Body of pancreas (tissue), 4 donors: ENCODE measurements around the gene BACE1. TPM values are rescaled to one million over a fixed set of nuclear protein-coding genes. Genes with fewer than 3 reads are reported as not detected.
"Not testable (repeated sequence)": the region's sequence is repeated elsewhere in the genome, so short reads cannot be mapped to it uniquely, and the experiment has no call there.

Experiments
- ATAC-seq: fragments of 150-250 bp; one replicate; pipeline ENCODE4 v1.9.1; 2016
- DNase-seq, 4 donors: peaks; one replicate each; pipeline ENCODE4 v3.0.0-alpha.2; 2019
- H3K27ac ChIP-seq, 4 donors: fragments of 200-600 bp; sonication (generic); 1 replicate in 3 of 4; 2 replicates in 1 of 4; pipeline versions ENCODE4 v1.5.1 to v1.6.1; 2016 to 2019; ENCODE audit warnings: mild to moderate bottlenecking in 1 of 4, mixed read lengths in 1 of 4, moderate library complexity in 1 of 4
- H3K27me3 ChIP-seq, 2 donors: fragments of 200-600 bp; sonication (generic); one replicate each; pipeline ENCODE4 v1.6.0; 2016; ENCODE audit warnings: mild to moderate bottlenecking in 1 of 2
- H3K36me3 ChIP-seq, 2 donors: fragments of 200-600 bp; sonication (generic); replicated peaks in 1 of 2; 2 replicates each; pipeline ENCODE4 v1.5.1; 2016; ENCODE audit warnings: low read depth in 2 of 2; ENCODE audit not compliant: insufficient read depth in 1 of 2
- H3K4me1 ChIP-seq: fragments of 200-600 bp; sonication (generic); one replicate; pipeline ENCODE4 v1.6.0; 2016
- H3K4me3 ChIP-seq, 2 donors: fragments of 200-600 bp; sonication (generic); 1 replicate in 1 of 2; 2 replicates in 1 of 2; pipeline ENCODE4 v1.5.1; 2016 to 2019
- H3K9me3 ChIP-seq, 3 donors: fragments of 200-600 bp; sonication (generic); 1 replicate in 2 of 3; 2 replicates in 1 of 3; pipeline ENCODE4 v1.5.1; 2016
- POLR2A ChIP-seq, 3 donors: fragments of 450-650 bp; IDR thresholded peaks; one replicate each; pipeline ENCODE4 v1.6.1; 2016; ENCODE audit warnings: antibody characterized with exemption in 3 of 3, mild to moderate bottlenecking in 2 of 3
- WGBS, 2 donors: methylation state at CpG; one replicate each; pipeline ENCODE4 v1.1.5; 2017; 5-methylcytosine and 5-hydroxymethylcytosine counted together
- intact Hi-C: fragments of 100-400 bp; cut with DNase I; formaldehyde crosslinking; loops from one replicate; pipeline ENCODE4 v1.15.1; 2023
- total RNA-seq, 2 donors: library from RNA; depleted of rRNA; stranded (reverse); fragments of >200 nt; gene quantifications; one replicate each; pipeline ENCODE4 v1.1.0, GENCODE V29; 2016
- TF ChIP-seq, protein P1 (sequence below), 7 experiments: fragments of 450-650 bp in 4 of 7; fragments of 200-600 bp in 3 of 7; sonication (generic) in 3 of 7; IDR thresholded peaks; one replicate each; pipeline ENCODE4 v1.5.1; 2016 to 2019; ENCODE audit warnings: antibody characterized with exemption in 7 of 7

Gene BACE1
- total RNA-seq, 2 donors from 2014 or later, result 47.0 to 70.5 TPM

DNA sequence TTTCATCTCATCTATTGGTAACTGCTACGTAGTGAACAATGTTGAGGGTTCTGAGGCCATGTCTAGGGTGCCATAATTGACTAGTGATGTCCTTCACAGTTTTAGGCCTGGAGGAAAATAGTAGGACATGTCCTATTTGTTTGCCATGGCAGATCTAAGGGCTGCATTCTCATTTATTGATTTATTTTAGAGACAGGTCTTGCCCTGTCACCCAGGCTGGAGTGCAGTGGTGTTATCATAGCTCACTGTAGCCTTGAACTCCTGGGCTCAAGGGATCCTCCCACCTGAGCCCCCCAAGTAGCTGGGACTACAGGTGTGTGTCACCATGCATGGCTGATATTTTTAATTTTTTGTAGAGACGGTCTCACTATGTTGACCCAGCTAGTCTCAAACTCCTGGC is 16.8 kb upstream of the BACE1 start:
- 50 to 95% methylated on average over 2 of the region's 2 CpGs for WGBS, 2 donors
- Histone ChIP-seq H3K27ac (no peak overlapping the region), H3K9me3 (no peaks in the 10 kb centered on the region), H3K4me1 (peaks cover 10% of the 10 kb centered on the region), H3K27me3 (no peaks in the 10 kb centered on the region), H3K36me3 (no peaks in the 10 kb centered on the region), H3K4me3 (no peak overlapping the region)
- no peak for TF ChIP-seq POLR2A (IDR thresholded peaks at IDR 0.05)
- TF ChIP-seq, protein P1, sequence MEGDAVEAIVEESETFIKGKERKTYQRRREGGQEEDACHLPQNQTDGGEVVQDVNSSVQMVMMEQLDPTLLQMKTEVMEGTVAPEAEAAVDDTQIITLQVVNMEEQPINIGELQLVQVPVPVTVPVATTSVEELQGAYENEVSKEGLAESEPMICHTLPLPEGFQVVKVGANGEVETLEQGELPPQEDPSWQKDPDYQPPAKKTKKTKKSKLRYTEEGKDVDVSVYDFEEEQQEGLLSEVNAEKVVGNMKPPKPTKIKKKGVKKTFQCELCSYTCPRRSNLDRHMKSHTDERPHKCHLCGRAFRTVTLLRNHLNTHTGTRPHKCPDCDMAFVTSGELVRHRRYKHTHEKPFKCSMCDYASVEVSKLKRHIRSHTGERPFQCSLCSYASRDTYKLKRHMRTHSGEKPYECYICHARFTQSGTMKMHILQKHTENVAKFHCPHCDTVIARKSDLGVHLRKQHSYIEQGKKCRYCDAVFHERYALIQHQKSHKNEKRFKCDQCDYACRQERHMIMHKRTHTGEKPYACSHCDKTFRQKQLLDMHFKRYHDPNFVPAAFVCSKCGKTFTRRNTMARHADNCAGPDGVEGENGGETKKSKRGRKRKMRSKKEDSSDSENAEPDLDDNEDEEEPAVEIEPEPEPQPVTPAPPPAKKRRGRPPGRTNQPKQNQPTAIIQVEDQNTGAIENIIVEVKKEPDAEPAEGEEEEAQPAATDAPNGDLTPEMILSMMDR (IDR thresholded peaks at IDR 0.05), result no peak
- DNase-seq, result no peak
- ATAC-seq, result no peak
- intact Hi-C loops, result no loop called here

DNA sequence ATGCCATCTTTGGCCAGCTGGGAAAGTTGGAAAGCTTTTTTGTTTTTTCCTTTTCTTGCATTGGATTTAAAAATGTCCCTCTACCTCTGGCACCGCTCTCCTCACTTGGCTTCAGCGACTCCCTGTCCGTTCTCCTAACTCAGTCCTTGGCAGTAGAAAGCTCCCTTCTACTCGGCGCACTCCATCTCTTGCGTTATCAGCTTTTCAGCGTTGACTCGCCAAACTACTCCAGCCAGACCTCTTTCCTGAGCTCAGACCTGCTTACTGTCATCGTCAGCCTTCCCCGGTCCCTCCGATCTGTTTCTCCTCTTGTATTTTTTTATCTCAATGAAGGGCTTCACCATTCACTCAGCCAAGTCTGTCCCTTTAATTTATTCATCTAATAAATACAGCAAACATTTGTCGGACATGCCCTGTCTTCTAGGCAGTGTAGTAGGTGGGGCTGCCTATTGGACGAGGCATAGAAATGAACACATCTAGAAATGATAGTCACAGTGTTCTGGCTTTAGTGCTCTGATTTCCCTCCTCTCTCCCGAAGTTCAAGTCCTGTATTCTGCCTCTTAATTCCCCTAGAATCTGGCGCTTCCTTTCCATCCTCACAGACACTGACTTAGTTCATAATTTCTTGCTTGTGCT is 12.4 kb upstream of the BACE1 start:
- WGBS, 2 donors, result 7% methylated on average over 15 of the region's 15 CpGs
- Histone ChIP-seq H3K36me3 (no peaks in the 10 kb centered on the region), H3K4me3 (peak overlapping the region; percentile 18 to 77), H3K9me3 (no peaks in the 10 kb centered on the region), H3K4me1 (peaks cover 10% of the 10 kb centered on the region), H3K27ac (peak overlapping the region; percentile 73 to 94 (median 90)), H3K27me3 (no peaks in the 10 kb centered on the region)
- DNase-seq, result peak; percentile 30 to 47 (median 40)
- TF ChIP-seq, protein P1 (IDR thresholded peaks at IDR 0.05), result peak in 1 of 7 experiments; percentile 11
- TF ChIP-seq POLR2A (IDR thresholded peaks at IDR 0.05), result no peak
- intact Hi-C loops, result no loop called here
- peak; percentile 33 for ATAC-seq

DNA sequence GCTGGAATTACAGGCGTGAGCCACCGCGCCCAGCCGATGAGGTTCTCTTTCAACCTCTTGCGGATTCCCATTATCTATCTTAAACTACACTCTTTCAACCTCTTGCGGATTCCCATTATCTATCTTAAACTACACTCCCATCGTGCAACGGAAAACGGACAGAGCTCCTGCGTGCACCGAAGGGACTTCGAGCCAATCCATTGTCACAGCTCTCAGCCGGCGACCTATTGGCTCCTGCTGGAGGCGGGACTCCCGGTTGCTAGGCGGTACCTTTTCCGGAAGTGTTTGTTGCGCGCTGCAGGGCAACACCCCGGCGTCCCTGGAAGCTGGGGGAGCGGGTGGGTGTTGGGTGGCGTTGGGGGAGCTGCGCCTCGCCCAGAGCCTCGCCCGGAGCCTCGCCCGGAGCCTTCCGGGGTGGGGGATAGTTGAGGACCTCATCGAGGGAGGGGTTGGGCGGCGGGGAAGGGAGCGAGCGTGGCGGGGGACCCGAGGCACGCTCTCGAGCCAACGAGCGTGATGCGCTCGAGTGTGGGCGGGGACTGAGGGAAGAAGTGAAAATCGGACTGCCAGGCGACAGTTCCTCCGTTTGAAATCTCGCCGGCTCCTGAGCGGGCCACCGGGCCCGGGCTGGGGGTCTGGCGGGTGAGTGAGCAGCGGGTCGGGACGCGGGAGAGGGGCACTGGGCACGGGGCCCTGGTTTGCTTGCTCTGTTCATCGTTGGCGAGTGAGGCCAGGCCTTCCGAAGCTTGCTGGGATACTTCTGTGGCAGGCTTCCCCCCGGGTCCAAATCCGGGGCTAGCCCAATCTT is 11.7 kb upstream of the BACE1 start, which contains the start of gene CEP164:
Gene CEP164 (plus strand): TSS at position 288 of the 808 bp plus-strand sequence. CDS start 10,733 bp downstream, outside the sequence.
- TF ChIP-seq POLR2A (IDR thresholded peaks at IDR 0.05), result peak in 2 of 3 donors; percentile 70 to 76
- TF ChIP-seq, protein P1 (IDR thresholded peaks at IDR 0.05), result no peak
- ATAC-seq, result peak; percentile 98
- WGBS, 2 donors, result 0 to 1% methylated on average over 21 to 60 of the region's 64 CpGs
- no peaks in the 10 kb centered on the region for H3K9me3 ChIP-seq
- peak within 1 kb of the TSS; percentile 18 to 77 for H3K4me3 ChIP-seq
- H3K4me1 ChIP-seq, result peaks cover 10% of the 10 kb centered on the region
- H3K27me3 ChIP-seq, result no peaks in the 10 kb centered on the region
- no peaks in the 10 kb centered on the region for H3K36me3 ChIP-seq
- intact Hi-C loops, result no loop called here
- peak; percentile 95 to 98 (median 96) for DNase-seq
- H3K27ac ChIP-seq, result peak within 1 kb of the TSS; percentile 73 to 94 (median 90)

DNA sequence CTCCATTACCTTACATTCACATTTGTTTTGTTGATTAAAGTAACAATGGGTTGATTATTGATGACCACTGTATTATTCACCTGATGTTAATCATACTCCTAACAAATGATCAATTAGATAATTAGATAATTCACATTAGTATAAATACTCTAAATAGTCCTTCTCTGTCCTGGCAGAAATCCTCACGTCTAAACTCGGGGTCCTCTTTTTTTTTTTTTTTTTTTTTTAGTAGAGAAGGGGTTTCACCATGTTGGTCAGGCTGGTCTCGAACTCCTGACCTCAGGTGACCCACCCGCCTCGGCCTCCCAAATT is 11.2 kb upstream of the BACE1 start:
- DNase-seq, H3K27me3 ChIP-seq, H3K9me3 ChIP-seq, ATAC-seq, H3K36me3 ChIP-seq, intact Hi-C loops: not testable (repeated sequence)
- Histone ChIP-seq H3K27ac (peak overlapping the region in 3 of 4 donors; percentile 87 to 94 (median 93)), H3K4me3 (peak overlapping the region in 1 of 2 donors; percentile 77), H3K4me1 (peaks cover 10% of the 10 kb centered on the region)
- 11 to 12% methylated on average over 5 of the region's 5 CpGs for WGBS, 2 donors

DNA sequence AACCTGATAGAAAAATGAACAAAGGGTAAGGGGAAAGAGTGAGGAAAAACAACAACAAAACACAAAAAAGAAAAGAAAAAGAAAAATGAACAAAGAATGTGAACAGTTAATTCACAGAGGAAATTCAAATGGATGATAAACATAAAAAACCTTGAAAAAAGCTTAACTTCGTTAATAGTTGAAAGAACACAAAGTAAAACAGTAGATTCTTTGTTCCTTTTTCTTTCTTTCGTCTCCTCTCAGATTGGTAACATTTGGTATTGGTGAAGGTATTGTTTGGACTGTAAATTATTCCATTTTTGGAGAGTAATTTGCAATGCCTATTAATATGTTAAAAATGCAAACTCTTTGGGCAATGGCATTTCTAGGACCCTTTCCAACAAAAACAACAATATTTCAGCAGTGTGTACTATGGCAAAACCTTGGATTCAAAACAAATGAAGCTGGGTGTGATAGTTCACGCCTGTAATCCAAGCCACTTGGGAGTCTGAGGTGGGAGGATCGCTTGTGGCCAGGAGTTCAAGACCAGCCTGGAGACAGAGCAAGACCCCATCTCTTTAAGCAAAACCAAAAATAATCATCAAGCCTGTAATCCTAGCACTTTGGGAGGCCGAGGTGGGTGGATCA is 3.3 kb upstream of the BACE1 start:
- no peak for TF ChIP-seq POLR2A (IDR thresholded peaks at IDR 0.05)
- TF ChIP-seq, protein P1 (IDR thresholded peaks at IDR 0.05), result no peak
- 19 to 29% methylated on average over 5 of the region's 5 CpGs for WGBS, 2 donors

More for the DNA sequence above, 3.3 kb upstream of the BACE1 start:
- no peak for DNase-seq
- no peaks in the 10 kb centered on the region for H3K27me3 ChIP-seq
- H3K4me3 ChIP-seq, result no peak overlapping the region
- ATAC-seq, result no peak
- H3K36me3 ChIP-seq, result no peaks in the 10 kb centered on the region
- peak overlapping the region in 3 of 4 donors; percentile 46 to 83 (median 52) for H3K27ac ChIP-seq
- intact Hi-C loops, result no loop called here
- H3K9me3 ChIP-seq, result no peaks in the 10 kb centered on the region
- H3K4me1 ChIP-seq, result peaks cover 33% of the 10 kb centered on the region
